Bronchial epithelial cell (primary cell): Measurements from ENCODE around the gene KDM5B. TPM values are rescaled to one million over a fixed set of nuclear protein-coding genes. Genes with fewer than 3 reads are reported as not detected.

Experiments
- DNase-seq: peaks from one replicate; pipeline ENCODE4 v3.0.0-alpha.2; 2010; ENCODE audit warnings: low read depth
- FAIRE-seq: peaks from 2 replicates; lab custom pipeline; 2011; peaks lifted over from hg19 to GRCh38; lab: Jason Lieb, UNC
- H3K27me3 ChIP-seq: 2 replicates; pipeline ENCODE4 v1.5.1; 2011; ENCODE audit warnings: low read length; ENCODE audit not compliant: control insufficient read depth, insufficient read depth
- H3K36me3 ChIP-seq: 2 replicates; pipeline ENCODE4 v1.5.1; 2011; ENCODE audit warnings: low read length; ENCODE audit not compliant: control insufficient read depth, insufficient read depth
- H3K4me3 ChIP-seq: 2 replicates; pipeline ENCODE4 v1.5.1; 2011; ENCODE audit warnings: mild to moderate bottlenecking, low read depth, low read length, control low read depth
- CTCF ChIP-seq: IDR thresholded peaks from 2 replicates; pipeline ENCODE4 v1.5.1; 2011; ENCODE audit warnings: mild to moderate bottlenecking, moderate library complexity, low read length, control low read depth, inconsistent platforms; ENCODE audit not compliant: insufficient read depth, severe bottlenecking
- total RNA-seq: library from RNA; depleted of rRNA; stranded (reverse); fragments of >200 nt; gene quantifications from 2 replicates; pipeline ENCODE4 v1.2.1, GENCODE V29; 2014

KDM5B gene
- total RNA-seq, 1 donor from 2014 or later: 74.0 TPM

- DNase-seq: peak; percentile 20
- H3K4me3 ChIP-seq: no peak overlapping the region
- H3K36me3 ChIP-seq: no peaks in the 10 kb centered on the region
- no peak for FAIRE-seq
- H3K27me3 ChIP-seq: no peaks in the 10 kb centered on the region
- TF ChIP-seq CTCF: no peak
These were observed 17.5 kb upstream of the KDM5B start for GRCh38 chr1:202825748-202826147.

- peak; percentile 85 for DNase-seq
- no peak for TF ChIP-seq CTCF
- no peak overlapping the region for H3K4me3 ChIP-seq
- H3K36me3 ChIP-seq: no peaks in the 10 kb centered on the region
- no peak for FAIRE-seq
- H3K27me3 ChIP-seq: peaks cover 1% of the 10 kb centered on the region
These were observed 13.2 kb upstream of the KDM5B start for GRCh38 chr1:202821467-202821866.

- DNase-seq (no peak), FAIRE-seq (no peak)
- no peak for TF ChIP-seq CTCF
- Histone ChIP-seq H3K27me3 (peaks cover 1% of the 10 kb centered on the region), H3K36me3 (no peaks in the 10 kb centered on the region), H3K4me3 (no peak overlapping the region)
These were observed 10.6 kb upstream of the KDM5B start for GRCh38 chr1:202818819-202819218.

- no peak for FAIRE-seq
These were observed 6.9 kb upstream of the KDM5B start for GRCh38 chr1:202815120-202815519.

GRCh38 chr1:202812176-202813026, 4.2 kb upstream of the KDM5B start:
- FAIRE-seq: no peak

More at GRCh38 chr1:202815120-202815519, 6.9 kb upstream of the KDM5B start:
- DNase-seq: peak; percentile 41
- TF ChIP-seq CTCF: no peak
- Histone ChIP-seq H3K36me3 (no peaks in the 10 kb centered on the region), H3K27me3 (peaks cover 1% of the 10 kb centered on the region), H3K4me3 (no peak overlapping the region)

More at GRCh38 chr1:202812176-202813026, 4.2 kb upstream of the KDM5B start:
- H3K4me3 ChIP-seq: no peak overlapping the region
- no peaks in the 10 kb centered on the region for H3K27me3 ChIP-seq
- no peak for TF ChIP-seq CTCF
- peak; percentile 43 for DNase-seq
- no peaks in the 10 kb centered on the region for H3K36me3 ChIP-seq
